Epithelial cell of proximal tubule (primary cell): ENCODE data around the gene SPATA16. TPM values are rescaled to one million over a fixed set of nuclear protein-coding genes. Genes with fewer than 3 reads are reported as not detected.
"Not testable (repeated sequence)": the region's sequence is repeated elsewhere in the genome, so short reads cannot be mapped to it uniquely, and the experiment has no call there.

Experiments
- DNase-seq: peaks from one replicate; pipeline ENCODE4 v3.0.0-alpha.2; 2011; ENCODE audit warnings: low read depth
- H3K4me3 ChIP-seq: 2 replicates; pipeline ENCODE4 v1.5.1; 2011; ENCODE audit warnings: low read depth, mild to moderate bottlenecking, low read length
- CTCF ChIP-seq: conservative IDR thresholded peaks from 2 replicates; pipeline ENCODE4 v1.5.1; 2012; ENCODE audit warnings: low read depth, mild to moderate bottlenecking, low read length
- total RNA-seq: library from RNA; depleted of rRNA; stranded (reverse); fragments of >200 nt; gene quantifications from 2 replicates; pipeline ENCODE4 v1.2.3, GENCODE V29; 2015

Gene SPATA16
- total RNA-seq, 1 donor from 2014 or later = not detected

DNA sequence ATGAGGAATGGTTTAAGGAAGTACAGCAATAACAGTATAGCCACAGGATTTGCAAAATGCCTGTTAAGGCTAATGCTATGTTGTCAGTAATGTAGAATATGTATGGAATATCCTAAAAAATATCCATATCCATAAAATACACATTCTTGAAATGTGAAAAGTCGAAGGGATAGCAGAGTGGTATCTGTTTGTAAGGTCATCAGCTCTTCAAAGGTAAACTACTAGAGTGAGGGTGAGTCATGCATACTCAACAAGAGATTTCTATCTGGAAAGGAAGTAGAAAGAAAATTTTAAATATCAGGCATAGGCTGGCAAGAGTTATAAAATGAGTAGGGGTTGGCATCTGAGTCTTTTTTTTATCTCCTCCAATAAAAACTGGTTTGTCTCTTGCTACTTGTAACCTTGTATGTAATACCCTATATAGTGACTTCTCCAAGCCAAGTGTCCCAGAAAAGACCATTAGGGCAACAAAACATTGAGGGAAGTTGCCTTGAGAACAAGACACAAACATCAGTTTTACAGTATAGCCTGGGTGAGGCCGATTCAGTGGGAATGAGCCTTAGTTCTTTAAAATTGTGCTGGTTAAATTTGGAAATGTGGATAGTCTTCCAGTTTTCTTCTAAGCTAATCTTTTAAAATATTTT lies 103.1 kb downstream of the SPATA16 start:
- DNase-seq = no peak
- TF ChIP-seq CTCF = no peak
- no peak overlapping the region for H3K4me3 ChIP-seq

GRCh38 chr3:173030273-173030672 lies 110.8 kb downstream of the SPATA16 start:
- no peak for DNase-seq
- TF ChIP-seq CTCF = no peak
- no peak overlapping the region for H3K4me3 ChIP-seq

- DNase-seq = no peak
- no peak overlapping the region for H3K4me3 ChIP-seq
- TF ChIP-seq CTCF = no peak
Measured at GRCh38 chr3:173028351-173028750, 112.7 kb downstream of the SPATA16 start.

- no peak overlapping the region for H3K4me3 ChIP-seq
- no peak for DNase-seq
- no peak for TF ChIP-seq CTCF
Measured at GRCh38 chr3:173027429-173027828, 113.6 kb downstream of the SPATA16 start.

DNA sequence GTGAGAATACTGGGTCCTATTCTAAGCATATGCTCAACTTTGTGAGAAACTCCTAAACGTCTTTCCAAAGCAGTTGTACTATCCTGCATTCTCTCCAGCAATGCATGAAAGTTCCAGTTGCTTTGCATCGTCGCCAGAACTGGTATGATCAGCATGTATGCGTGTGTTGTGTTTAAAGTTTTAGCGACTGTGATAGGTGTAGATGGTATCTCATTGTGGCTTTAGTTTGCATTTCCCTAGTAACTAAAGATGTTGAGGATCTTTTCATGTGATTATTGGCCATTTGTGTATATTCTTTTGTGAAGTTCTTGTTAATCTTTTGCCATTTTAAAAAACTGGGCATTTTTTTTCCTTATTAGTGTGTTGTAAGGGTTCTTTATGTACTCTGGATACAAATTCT lies 115.1 kb downstream of the SPATA16 start:
- H3K4me3 ChIP-seq = no peak overlapping the region
- no peak for TF ChIP-seq CTCF
- no peak for DNase-seq

GRCh38 chr3:173021547-173022185 lies 119.4 kb downstream of the SPATA16 start:
- no peak for DNase-seq
- no peak overlapping the region for H3K4me3 ChIP-seq
- TF ChIP-seq CTCF = no peak

DNA sequence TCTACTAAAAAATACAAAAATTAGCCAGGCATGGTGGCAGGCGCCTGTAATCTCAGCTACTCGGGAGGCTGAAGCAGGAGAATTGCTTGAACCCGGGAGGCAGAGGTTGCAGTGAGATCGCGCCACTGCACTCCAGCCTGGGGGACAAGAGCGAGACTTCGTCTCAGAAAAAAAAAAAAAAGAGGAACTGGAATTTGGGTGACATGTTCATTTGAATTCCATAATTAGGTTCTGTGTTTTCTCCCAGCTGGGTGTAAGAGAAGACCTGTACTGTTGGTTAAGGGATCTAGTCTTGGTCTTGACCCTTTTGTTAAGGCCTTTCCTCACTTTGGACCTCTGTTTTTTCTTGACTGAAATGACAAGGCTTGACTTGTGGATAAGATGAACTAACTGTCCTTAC lies 120.9 kb downstream of the SPATA16 start:
- DNase-seq, H3K4me3 ChIP-seq: not testable (repeated sequence)
